ENCODE results near the gene SPNS3.
A peak's percentile ranks its signal among the peaks of the same experiment; 100 is the strongest.

SPNS3 gene

DNA sequence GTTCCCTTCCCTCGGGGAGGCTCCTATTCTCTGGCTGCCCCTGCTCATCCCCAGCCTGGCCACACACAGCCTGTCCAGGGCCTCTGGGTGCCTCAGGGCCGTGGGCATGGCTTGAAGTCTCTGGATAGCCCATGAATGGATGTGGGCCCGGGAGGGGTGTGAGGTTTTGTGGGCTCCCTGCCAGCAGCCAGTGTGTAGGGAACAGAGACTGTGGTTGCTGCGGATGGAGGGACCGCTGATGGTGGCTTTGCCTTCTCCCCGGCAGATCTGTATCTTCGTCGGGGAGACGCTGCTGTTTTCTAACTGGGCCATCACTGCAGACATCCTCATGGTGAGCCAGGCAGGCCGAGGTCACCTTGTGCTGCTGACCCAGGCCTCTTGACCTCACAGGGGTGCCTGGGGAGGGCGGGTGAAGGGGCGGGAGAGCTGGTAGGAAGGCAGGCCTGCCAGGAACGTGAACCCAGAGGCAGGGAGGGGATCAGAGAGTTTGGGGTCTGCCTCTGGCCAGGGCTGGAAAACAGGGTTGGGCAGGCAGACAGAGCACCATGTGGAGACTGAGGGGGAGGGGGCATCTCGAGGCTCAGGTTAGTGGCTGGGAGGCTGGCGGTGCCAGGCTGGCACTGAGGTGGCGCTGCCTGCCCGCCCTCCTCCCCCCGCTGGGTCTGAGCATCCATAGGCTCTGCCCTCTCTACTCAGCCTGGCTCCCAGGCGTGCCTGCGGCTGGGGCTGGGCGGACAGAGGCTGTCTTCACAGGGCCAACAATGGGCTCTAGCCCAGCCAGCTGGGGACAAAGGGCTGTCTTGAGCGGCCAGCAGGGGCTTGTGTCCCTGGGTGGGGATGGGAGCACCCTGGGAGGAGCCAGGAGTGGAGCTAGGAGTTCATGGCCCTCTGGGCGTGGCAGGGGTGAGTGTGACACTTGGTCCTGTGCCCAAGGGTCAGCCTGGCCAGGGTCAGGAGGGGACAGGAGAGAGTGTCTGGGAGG is 100.1 kb downstream of the SPNS3 start:
- H3K4me3 ChIP-seq (ENCODE audit: low read depth, low read length): no peak overlapping the region
- no peak overlapping the region for H3K27ac ChIP-seq (ENCODE audit: extremely low read depth, low read depth, low read length)
- POLR2A ChIA-PET: interaction anchor here (1.0 to 2.6 kb wide), 3 partner anchors 10 to 113 kb away, joined by 3 to 11 read pairs (median 4); no protein-coding TSS in a partner anchor
- H3K4me1 ChIP-seq (ENCODE audit: control insufficient read depth, insufficient read depth, low read length): no peaks in the 10 kb centered on the region
- H3K36me3 ChIP-seq (ENCODE audit: control insufficient read depth in 2 of 2, insufficient read depth in 1 of 2, low read length in 2 of 2): peaks cover 0 to 19% of the 10 kb centered on the region in 2 experiments; a peak in 1 of 3 replicates
- H3K9me3 ChIP-seq (ENCODE audit: control insufficient read depth, insufficient read depth, low read depth, low read length): no peaks in the 10 kb centered on the region
- CTCF ChIA-PET: no interaction called here
- TF ChIP-seq ZNF114 (tag by site-specific recombination; IDR thresholded peaks at IDR 0.05): no peak
- TF ChIP-seq ZNF660 (tag by site-specific recombination; IDR thresholded peaks at IDR 0.05): no peak
- no peak for TF ChIP-seq MZF1 (tag by site-specific recombination; IDR thresholded peaks at IDR 0.05; ENCODE audit: borderline replicate concordance)
- TF ChIP-seq, protein P1, sequence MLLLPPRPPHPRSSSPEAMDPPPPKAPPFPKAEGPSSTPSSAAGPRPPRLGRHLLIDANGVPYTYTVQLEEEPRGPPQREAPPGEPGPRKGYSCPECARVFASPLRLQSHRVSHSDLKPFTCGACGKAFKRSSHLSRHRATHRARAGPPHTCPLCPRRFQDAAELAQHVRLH (tag by site-specific recombination; IDR thresholded peaks at IDR 0.05): no peak
- TF ChIP-seq ZNF837 (tag by site-specific recombination; IDR thresholded peaks at IDR 0.05): no peak
- TF ChIP-seq GLIS1 (tag by site-specific recombination; IDR thresholded peaks at IDR 0.05): no peak
- no peak for TF ChIP-seq ZNF473 (tag by site-specific recombination; IDR thresholded peaks at IDR 0.05)
- no peak for TF ChIP-seq HOXD13 (CRISPR knock-in tag; IDR thresholded peaks at IDR 0.05; ENCODE audit: borderline replicate concordance)
- TF ChIP-seq ZNF324 (tag by site-specific recombination; IDR thresholded peaks at IDR 0.05): no peak
- TF ChIP-seq ZNF19 (tag by site-specific recombination; IDR thresholded peaks at IDR 0.05; ENCODE audit: low read depth): no peak
- no peak for TF ChIP-seq ZNF670 (tag by site-specific recombination; IDR thresholded peaks at IDR 0.05; ENCODE audit: low read depth)
- peak; percentile 93 for TF ChIP-seq ZNF600 (tag by site-specific recombination; IDR thresholded peaks at IDR 0.05)
- no peak for TF ChIP-seq GLI4 (tag by site-specific recombination; IDR thresholded peaks at IDR 0.05)
- TF ChIP-seq ZNF146 (tag by site-specific recombination; IDR thresholded peaks at IDR 0.05): 0 out of 2 replicates have a peak, but pooled peaks have one; percentile 3
- TF ChIP-seq ZNF202 (tag by site-specific recombination; IDR thresholded peaks at IDR 0.05; ENCODE audit: borderline replicate concordance): no peak
- TF ChIP-seq, protein P2, sequence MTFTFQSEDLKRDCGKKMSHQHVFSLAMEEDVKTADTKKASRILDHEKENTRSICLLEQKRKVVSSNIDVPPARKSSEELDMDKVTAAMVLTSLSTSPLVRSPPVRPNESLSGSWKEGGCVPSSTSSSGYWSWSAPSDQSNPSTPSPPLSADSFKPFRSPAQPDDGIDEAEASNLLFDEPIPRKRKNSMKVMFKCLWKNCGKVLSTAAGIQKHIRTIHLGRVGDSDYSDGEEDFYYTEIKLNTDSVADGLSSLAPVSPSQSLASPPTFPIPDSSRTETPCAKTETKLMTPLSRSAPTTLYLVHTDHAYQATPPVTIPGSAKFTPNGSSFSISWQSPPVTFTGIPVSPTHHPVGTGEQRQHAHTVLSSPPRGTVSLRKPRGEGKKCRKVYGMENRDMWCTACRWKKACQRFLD (tag by site-specific recombination; IDR thresholded peaks at IDR 0.05): no peak
- TF ChIP-seq GFI1B (tag by site-specific recombination; IDR thresholded peaks at IDR 0.05): no peak
- 0 out of 2 replicates have a peak, but pooled peaks have one; percentile 13 for TF ChIP-seq KLF1 (tag by site-specific recombination; IDR thresholded peaks at IDR 0.05)
- no peak for TF ChIP-seq ZNF707 (tag by site-specific recombination; IDR thresholded peaks at IDR 0.05)
- TF ChIP-seq ZFP37 (tag by site-specific recombination; IDR thresholded peaks at IDR 0.05): no peak
- TF ChIP-seq, protein P3, sequence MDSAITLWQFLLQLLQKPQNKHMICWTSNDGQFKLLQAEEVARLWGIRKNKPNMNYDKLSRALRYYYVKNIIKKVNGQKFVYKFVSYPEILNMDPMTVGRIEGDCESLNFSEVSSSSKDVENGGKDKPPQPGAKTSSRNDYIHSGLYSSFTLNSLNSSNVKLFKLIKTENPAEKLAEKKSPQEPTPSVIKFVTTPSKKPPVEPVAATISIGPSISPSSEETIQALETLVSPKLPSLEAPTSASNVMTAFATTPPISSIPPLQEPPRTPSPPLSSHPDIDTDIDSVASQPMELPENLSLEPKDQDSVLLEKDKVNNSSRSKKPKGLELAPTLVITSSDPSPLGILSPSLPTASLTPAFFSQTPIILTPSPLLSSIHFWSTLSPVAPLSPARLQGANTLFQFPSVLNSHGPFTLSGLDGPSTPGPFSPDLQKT (IDR thresholded peaks at IDR 0.05; ENCODE audit: borderline replicate concordance, low read depth, low read length): no peak
- no peak for TF ChIP-seq RBAK (tag by site-specific recombination; IDR thresholded peaks at IDR 0.05)
- peak; percentile 36; the same call in 1 of the 2 replicates for TF ChIP-seq ZNF768 (tag by site-specific recombination; IDR thresholded peaks at IDR 0.05)
- TF ChIP-seq ZNF521 (tag by site-specific recombination; IDR thresholded peaks at IDR 0.05): no peak
- TF ChIP-seq, protein P4, sequence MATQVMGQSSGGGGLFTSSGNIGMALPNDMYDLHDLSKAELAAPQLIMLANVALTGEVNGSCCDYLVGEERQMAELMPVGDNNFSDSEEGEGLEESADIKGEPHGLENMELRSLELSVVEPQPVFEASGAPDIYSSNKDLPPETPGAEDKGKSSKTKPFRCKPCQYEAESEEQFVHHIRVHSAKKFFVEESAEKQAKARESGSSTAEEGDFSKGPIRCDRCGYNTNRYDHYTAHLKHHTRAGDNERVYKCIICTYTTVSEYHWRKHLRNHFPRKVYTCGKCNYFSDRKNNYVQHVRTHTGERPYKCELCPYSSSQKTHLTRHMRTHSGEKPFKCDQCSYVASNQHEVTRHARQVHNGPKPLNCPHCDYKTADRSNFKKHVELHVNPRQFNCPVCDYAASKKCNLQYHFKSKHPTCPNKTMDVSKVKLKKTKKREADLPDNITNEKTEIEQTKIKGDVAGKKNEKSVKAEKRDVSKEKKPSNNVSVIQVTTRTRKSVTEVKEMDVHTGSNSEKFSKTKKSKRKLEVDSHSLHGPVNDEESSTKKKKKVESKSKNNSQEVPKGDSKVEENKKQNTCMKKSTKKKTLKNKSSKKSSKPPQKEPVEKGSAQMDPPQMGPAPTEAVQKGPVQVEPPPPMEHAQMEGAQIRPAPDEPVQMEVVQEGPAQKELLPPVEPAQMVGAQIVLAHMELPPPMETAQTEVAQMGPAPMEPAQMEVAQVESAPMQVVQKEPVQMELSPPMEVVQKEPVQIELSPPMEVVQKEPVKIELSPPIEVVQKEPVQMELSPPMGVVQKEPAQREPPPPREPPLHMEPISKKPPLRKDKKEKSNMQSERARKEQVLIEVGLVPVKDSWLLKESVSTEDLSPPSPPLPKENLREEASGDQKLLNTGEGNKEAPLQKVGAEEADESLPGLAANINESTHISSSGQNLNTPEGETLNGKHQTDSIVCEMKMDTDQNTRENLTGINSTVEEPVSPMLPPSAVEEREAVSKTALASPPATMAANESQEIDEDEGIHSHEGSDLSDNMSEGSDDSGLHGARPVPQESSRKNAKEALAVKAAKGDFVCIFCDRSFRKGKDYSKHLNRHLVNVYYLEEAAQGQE (tag by site-specific recombination; IDR thresholded peaks at IDR 0.05): no peak
- TF ChIP-seq ZNF664 (tag by site-specific recombination; IDR thresholded peaks at IDR 0.05): no peak
- TF ChIP-seq ZNF548 (tag by site-specific recombination; IDR thresholded peaks at IDR 0.05): no peak
- TF ChIP-seq ZNF223 (tag by site-specific recombination; IDR thresholded peaks at IDR 0.05): 0 out of 2 replicates have a peak, but pooled peaks have one; percentile 67
- no peak for TF ChIP-seq ZNF174 (tag by site-specific recombination; IDR thresholded peaks at IDR 0.05)
- no peak for TF ChIP-seq ZBTB1 (tag by site-specific recombination; IDR thresholded peaks at IDR 0.05)
- peak; percentile 95 for TF ChIP-seq ZBTB17 (tag by site-specific recombination; IDR thresholded peaks at IDR 0.05)
- no peak for TF ChIP-seq ZBTB8A (tag by site-specific recombination; IDR thresholded peaks at IDR 0.05)
- TF ChIP-seq ZNF549 (tag by site-specific recombination; IDR thresholded peaks at IDR 0.05): no peak
- 0 out of 2 replicates have a peak, but pooled peaks have one; percentile 17 for TF ChIP-seq BCL11A (tag by site-specific recombination; IDR thresholded peaks at IDR 0.05; ENCODE audit: low read depth)

Measured in HEK293 (cell line).